Mesothelial cell of epicardium (in vitro differentiated cells): ENCODE data around the gene FNIP2. TPM values are rescaled to one million over a fixed set of nuclear protein-coding genes. Genes with fewer than 3 reads are reported as not detected.
A peak's percentile ranks its signal among the peaks of the same experiment; 100 is the strongest.

ENCODE experiments used
- DNase-seq, 2 experiments: peaks; one replicate each; pipeline ENCODE4 v3.0.0; 2021; ENCODE audit warnings: low spot score in 2 of 2; ENCODE audit not compliant: unreplicated experiment in 2 of 2
- H3K27ac Mint-ChIP-seq: 2 replicates; pipeline ENCODE4 v1.8.0; 2021; ENCODE audit warnings: mixed read lengths
- H3K27me3 Mint-ChIP-seq: 2 replicates; pipeline ENCODE4 v1.8.0; 2021; ENCODE audit warnings: low read depth, mixed read lengths
- H3K36me3 Mint-ChIP-seq: 2 replicates; pipeline ENCODE4 v1.8.0; 2021; ENCODE audit warnings: mixed read lengths
- H3K4me1 Mint-ChIP-seq: 2 replicates; pipeline ENCODE4 v1.8.0; 2021; ENCODE audit warnings: mixed read lengths
- H3K4me3 Mint-ChIP-seq: 2 replicates; pipeline ENCODE4 v1.8.0; 2021; ENCODE audit warnings: mild to moderate bottlenecking, moderate library complexity, mixed read lengths
- H3K9me3 Mint-ChIP-seq: 2 replicates; pipeline ENCODE4 v1.8.0; 2021; ENCODE audit warnings: mixed read lengths
- total RNA-seq: library from RNA; stranded (reverse); gene quantifications from 3 replicates; pipeline ENCODE4 v1.2.1, GENCODE V29; 2021
- TF ChIP-seq, protein P1 (sequence below): fragments of 200-600 bp; sonication (generic); IDR thresholded peaks from one replicate; pipeline ENCODE4 v1.5.0; 2021; ENCODE audit warnings: antibody characterized with exemption; ENCODE audit not compliant: unreplicated experiment

Gene FNIP2
- total RNA-seq, 1 donor from 2014 or later, result 32.1 TPM

DNA sequence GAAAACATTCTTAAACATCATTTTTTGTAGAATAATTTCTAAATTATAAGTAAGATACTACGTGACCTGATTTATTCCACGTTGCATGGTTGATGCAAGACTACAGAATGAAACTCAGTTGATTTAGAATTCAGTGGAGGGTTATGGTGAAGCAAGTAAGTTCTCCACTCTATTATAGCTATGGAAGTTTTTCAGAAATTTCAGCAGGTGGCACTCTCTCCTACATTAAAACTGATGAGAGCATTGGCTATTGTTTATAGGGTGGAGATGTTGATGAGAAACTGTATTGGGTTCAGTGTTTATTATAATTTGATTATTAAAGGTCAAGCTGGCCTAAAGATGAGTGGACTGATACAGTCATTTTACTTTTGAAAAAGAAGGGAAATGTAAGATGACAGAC lies 88.0 kb downstream of the FNIP2 start:
- H3K27me3 Mint-ChIP-seq, result no peaks in the 10 kb centered on the region
- DNase-seq, result no peak
- TF ChIP-seq, protein P1, sequence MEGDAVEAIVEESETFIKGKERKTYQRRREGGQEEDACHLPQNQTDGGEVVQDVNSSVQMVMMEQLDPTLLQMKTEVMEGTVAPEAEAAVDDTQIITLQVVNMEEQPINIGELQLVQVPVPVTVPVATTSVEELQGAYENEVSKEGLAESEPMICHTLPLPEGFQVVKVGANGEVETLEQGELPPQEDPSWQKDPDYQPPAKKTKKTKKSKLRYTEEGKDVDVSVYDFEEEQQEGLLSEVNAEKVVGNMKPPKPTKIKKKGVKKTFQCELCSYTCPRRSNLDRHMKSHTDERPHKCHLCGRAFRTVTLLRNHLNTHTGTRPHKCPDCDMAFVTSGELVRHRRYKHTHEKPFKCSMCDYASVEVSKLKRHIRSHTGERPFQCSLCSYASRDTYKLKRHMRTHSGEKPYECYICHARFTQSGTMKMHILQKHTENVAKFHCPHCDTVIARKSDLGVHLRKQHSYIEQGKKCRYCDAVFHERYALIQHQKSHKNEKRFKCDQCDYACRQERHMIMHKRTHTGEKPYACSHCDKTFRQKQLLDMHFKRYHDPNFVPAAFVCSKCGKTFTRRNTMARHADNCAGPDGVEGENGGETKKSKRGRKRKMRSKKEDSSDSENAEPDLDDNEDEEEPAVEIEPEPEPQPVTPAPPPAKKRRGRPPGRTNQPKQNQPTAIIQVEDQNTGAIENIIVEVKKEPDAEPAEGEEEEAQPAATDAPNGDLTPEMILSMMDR, result no peak
- peak overlapping the region; percentile 14 for H3K27ac Mint-ChIP-seq
- peaks cover 18% of the 10 kb centered on the region for H3K36me3 Mint-ChIP-seq
- peaks cover 14% of the 10 kb centered on the region for H3K4me1 Mint-ChIP-seq
- H3K9me3 Mint-ChIP-seq, result no peaks in the 10 kb centered on the region
- no peak overlapping the region for H3K4me3 Mint-ChIP-seq

DNA sequence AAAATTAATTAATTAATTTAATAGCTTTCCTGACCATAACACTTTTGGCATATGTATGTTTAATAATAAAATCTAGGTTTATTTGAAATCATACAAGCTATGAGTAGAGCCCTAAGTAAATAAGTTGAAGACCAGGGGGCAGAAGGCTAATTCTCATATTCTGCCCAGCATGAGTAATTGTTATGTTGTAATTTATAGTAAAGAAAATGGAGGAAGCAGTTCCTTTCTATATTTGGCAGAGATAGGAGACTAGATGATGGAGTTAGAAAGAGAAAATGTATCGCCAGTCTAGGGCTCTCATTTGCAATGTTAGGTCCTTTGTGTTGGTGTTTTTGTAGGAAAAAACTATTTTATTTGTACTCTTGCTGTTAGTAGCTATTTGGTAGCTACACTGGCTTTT lies 89.1 kb downstream of the FNIP2 start:
- H3K27me3 Mint-ChIP-seq, result no peaks in the 10 kb centered on the region
- no peak for DNase-seq
- peaks cover 14% of the 10 kb centered on the region for H3K4me1 Mint-ChIP-seq
- no peak overlapping the region for H3K4me3 Mint-ChIP-seq
- TF ChIP-seq, protein P1, result no peak
- no peak overlapping the region for H3K27ac Mint-ChIP-seq
- peaks cover 25% of the 10 kb centered on the region for H3K36me3 Mint-ChIP-seq
- H3K9me3 Mint-ChIP-seq, result no peaks in the 10 kb centered on the region

DNA sequence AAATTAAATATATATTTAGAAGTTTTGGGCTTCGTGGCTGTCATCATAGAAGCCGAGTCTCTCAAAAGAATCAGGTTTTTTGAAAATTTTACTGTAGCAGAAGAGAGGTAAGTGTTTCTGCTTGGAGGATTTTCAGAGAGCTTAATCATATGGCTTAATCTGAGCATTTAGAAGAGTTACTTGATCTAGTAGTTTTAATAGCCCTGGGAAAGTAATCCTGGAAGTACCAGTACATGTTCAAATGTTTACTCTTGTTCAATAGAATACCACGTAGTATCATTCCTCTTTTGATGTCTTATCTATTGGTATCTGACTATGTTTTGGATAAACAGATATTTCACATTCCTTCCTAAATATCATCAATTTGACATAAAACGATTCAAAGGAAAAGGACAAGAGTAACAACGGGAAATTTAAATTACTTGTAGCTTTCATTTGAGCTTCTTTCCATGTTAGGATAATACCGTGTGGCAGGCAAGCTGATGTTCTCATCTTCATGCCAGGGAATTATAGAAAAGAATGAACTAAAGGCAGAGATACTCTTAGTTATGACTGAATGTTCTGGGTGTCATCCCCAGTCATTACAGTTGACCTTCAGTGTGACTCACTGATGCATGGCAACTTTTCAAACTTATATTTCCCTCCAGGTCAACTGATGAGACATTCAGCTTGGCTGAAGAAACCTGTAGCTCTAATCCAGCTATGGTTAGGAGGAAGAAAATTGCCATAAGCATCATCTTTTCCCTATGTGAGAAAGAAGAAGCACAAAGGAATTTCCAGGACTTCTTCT lies 89.8 kb downstream of the FNIP2 start:
- DNase-seq, result no peak
- no peak overlapping the region for H3K27ac Mint-ChIP-seq
- peaks cover 14% of the 10 kb centered on the region for H3K4me1 Mint-ChIP-seq
- no peaks in the 10 kb centered on the region for H3K27me3 Mint-ChIP-seq
- H3K9me3 Mint-ChIP-seq, result no peaks in the 10 kb centered on the region
- H3K4me3 Mint-ChIP-seq, result no peak overlapping the region
- peaks cover 25% of the 10 kb centered on the region for H3K36me3 Mint-ChIP-seq
- TF ChIP-seq, protein P1, result no peak

DNA sequence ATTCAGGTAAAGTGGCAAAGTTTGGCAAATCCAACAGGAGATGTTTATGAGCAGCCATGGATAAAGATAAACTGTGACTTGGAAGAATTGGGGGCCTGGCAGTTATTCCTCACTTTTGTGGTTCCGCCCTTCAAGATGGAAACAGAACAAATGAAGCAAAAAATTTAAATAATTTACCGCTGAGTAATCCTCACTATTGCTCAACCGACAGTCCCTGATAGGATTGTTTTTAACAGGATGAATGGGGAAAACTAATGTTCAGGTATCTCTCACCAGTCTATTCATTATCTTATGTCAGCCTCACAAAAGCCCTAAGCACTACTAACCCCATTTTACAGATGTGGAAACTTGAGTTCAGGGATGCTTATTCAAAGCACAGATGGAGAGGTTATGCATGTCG lies 90.8 kb downstream of the FNIP2 start:
- Mint-ChIP-seq H3K36me3 (peaks cover 28% of the 10 kb centered on the region), H3K4me3 (no peak overlapping the region), H3K9me3 (no peaks in the 10 kb centered on the region), H3K27ac (no peak overlapping the region), H3K27me3 (no peaks in the 10 kb centered on the region), H3K4me1 (peaks cover 9% of the 10 kb centered on the region)
- no peak for DNase-seq
- TF ChIP-seq, protein P1, result no peak

DNA sequence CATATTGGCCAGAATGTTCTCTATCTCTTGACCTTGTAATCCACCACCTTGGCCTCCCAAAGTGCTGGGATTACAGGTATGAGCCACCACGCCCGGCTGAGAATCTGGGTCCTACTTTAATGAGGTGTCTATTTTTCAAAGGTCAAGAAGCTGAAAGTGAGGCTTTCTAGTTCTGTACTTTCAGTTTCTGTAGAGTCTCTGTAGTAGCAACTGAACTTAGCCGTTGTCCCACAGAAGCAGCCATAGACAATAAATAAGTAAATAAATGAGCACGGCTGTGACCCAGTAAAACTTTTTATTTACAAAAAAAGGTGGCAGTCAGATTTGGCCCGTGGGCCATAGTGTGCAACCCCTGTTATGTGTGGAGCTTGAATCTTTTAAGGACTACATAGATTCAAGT lies 92.0 kb downstream of the FNIP2 start:
- Mint-ChIP-seq H3K4me1 (peaks cover 8% of the 10 kb centered on the region), H3K36me3 (peaks cover 27% of the 10 kb centered on the region), H3K9me3 (no peaks in the 10 kb centered on the region), H3K4me3 (no peak overlapping the region), H3K27ac (no peak overlapping the region), H3K27me3 (no peaks in the 10 kb centered on the region)
- DNase-seq, result no peak
- TF ChIP-seq, protein P1, result no peak

DNA sequence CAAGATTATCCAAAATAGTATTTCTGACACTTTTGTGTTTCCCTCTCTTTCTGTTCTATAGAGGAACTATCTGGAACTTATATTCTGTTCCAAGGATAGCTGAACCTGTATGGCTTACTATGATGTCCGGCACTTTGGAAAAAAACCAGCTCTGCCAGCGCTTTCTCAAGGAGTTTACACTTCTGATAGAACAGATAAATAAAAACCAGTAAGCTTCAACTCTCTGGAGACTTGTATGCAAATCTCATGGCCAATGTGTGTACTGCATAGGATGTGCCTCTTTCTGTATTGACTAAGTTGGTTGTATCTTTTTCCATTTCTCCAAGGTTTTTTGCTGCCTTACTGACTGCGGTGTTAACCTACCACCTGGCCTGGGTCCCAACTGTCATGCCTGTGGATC lies 92.5 kb downstream of the FNIP2 start:
- peaks cover 26% of the 10 kb centered on the region for H3K36me3 Mint-ChIP-seq
- TF ChIP-seq, protein P1, result no peak
- no peak overlapping the region for H3K27ac Mint-ChIP-seq

More for the DNA sequence above, 92.5 kb downstream of the FNIP2 start:
- no peaks in the 10 kb centered on the region for H3K27me3 Mint-ChIP-seq
- H3K4me3 Mint-ChIP-seq, result no peak overlapping the region
- DNase-seq, result no peak
- H3K9me3 Mint-ChIP-seq, result no peaks in the 10 kb centered on the region
- H3K4me1 Mint-ChIP-seq, result peaks cover 10% of the 10 kb centered on the region
